Kidney (tissue), 14 donors: ENCODE data around the gene SBK2. TPM values are rescaled to one million over a fixed set of nuclear protein-coding genes. Genes with fewer than 3 reads are reported as not detected.

Source experiments
- DNase-seq, 5 donors: peaks; one replicate each; pipeline ENCODE4 v3.0.0-alpha.2; 2013 to 2020
- FAIRE-seq: peaks from 2 replicates; lab custom pipeline; 2012; peaks lifted over from hg19 to GRCh38; lab: Jason Lieb, UNC
- H3K27ac ChIP-seq, 2 donors: one replicate each; pipeline ENCODE4 v1.7.0; 2013; ENCODE audit warnings: low read depth in 2 of 2, low read length in 2 of 2, inconsistent platforms in 1 of 2
- H3K27me3 ChIP-seq: one replicate; pipeline ENCODE4 v1.7.1; 2013; ENCODE audit warnings: low read length, inconsistent platforms; ENCODE audit not compliant: control insufficient read depth, insufficient read depth
- H3K36me3 ChIP-seq, 3 donors: one replicate each; pipeline versions ENCODE4 v1.7.0 to v1.7.1; 2013; ENCODE audit warnings: low read length in 3 of 3, control low read depth in 1 of 3, inconsistent platforms in 1 of 3; ENCODE audit not compliant: insufficient read depth in 3 of 3, control insufficient read depth in 2 of 3
- H3K4me1 ChIP-seq, 3 donors: one replicate each; pipeline versions ENCODE4 v1.7.0 to v1.7.1; 2013; ENCODE audit warnings: low read length in 3 of 3, inconsistent platforms in 1 of 3, low read depth in 1 of 3; ENCODE audit not compliant: control insufficient read depth in 2 of 3, insufficient read depth in 2 of 3
- H3K4me3 ChIP-seq, 3 donors: one replicate each; pipeline versions ENCODE4 v1.7.0 to v1.8.1; 2013; ENCODE audit warnings: low read length in 3 of 3, control low read depth in 1 of 3, inconsistent platforms in 1 of 3
- H3K9ac ChIP-seq, 3 donors: one replicate each; pipeline versions ENCODE4 v1.7.0 to v1.7.1; 2013; ENCODE audit warnings: low read length in 3 of 3, control low read depth in 1 of 3, inconsistent platforms in 1 of 3
- H3K9me3 ChIP-seq, 3 donors: one replicate each; pipeline versions ENCODE4 v1.7.0 to v1.7.1; 2013; ENCODE audit warnings: low read length in 3 of 3, control low read depth in 1 of 3, inconsistent platforms in 1 of 3; ENCODE audit not compliant: control insufficient read depth in 2 of 3, insufficient read depth in 1 of 3
- CTCF ChIP-seq: IDR thresholded peaks from 3 replicates; pipeline ENCODE4 v1.5.1; 2012; ENCODE audit warnings: mild to moderate bottlenecking, moderate library complexity, borderline replicate concordance; ENCODE audit not compliant: insufficient read depth; ENCODE audit errors: extremely low read depth
- intact Hi-C: fragments of 100-400 bp; cut with DNase I; formaldehyde crosslinking; loops from one replicate; pipeline ENCODE4 v1.11.1; 2022
- polyA plus RNA-seq: library from polyadenylated mRNA; stranded (reverse); fragments of 350-450 nt; fragmentation: Illumina TruSeq; extraction: RNeasy Lipid Tissue Mini Kit (QIAGEN cat#74804); gene quantifications from one replicate; pipeline ENCODE4 v1.2.3, GENCODE V29; 2014; ENCODE audit warnings: low read depth, low replicate concordance; ENCODE audit not compliant: insufficient read depth
- total RNA-seq: library from RNA; stranded (reverse); fragmentation: NEBNext Ultra II Directional; extraction: Animal tissue kit (Norgen Biotek cat#: 25700); gene quantifications from one replicate; pipeline ENCODE4 v1.2.1, GENCODE V29; 2021
- donor health status: control.
- donor health status: control.
- donor health status: control.
- donor health status: control.
- donor health status: control.
- donor health status: DM: yes; HTN: yes; CAD: no.
- donor health status: Normal renal cell carcinoma (clear cell type).

Gene SBK2
- total and polyA plus RNA-seq, 2 donors from 2014 or later, result not detected

DNA sequence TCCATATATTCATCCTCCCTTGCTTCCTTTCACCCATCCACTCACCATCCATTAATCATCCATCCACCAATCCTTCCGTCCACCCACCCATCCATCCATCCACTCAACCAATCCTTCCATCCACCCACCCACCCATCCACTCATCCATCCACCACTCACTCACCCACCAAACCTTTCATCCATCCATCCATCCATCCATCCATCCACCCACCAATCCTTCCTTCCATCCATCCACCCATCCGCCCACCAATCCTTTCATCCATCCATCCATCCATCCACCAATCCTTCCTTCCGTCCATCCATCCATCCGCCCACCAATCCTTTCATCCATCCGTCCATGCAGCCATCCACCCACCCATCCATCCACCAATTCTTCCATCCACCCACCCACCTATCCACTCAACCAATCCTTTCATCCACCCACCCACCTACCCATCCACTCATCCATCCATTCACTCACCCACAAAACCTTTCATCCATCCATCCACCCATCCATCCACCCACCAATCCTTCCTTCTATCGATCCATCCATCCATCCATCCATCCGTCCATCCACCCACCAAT, 5.4 kb upstream of the SBK2 start:
- FAIRE-seq, result no peak
- TF ChIP-seq CTCF, result no peak
- DNase-seq, result no peak
- Histone ChIP-seq H3K27ac (no peak overlapping the region), H3K4me3 (no peak overlapping the region), H3K9me3 (no peaks in the 10 kb centered on the region), H3K4me1 (peaks cover 0 to 2% (median 0%) of the 10 kb centered on the region in 3 donors), H3K9ac (no peak overlapping the region), H3K36me3 (no peaks in the 10 kb centered on the region), H3K27me3 (no peaks in the 10 kb centered on the region)
- intact Hi-C loops, result no loop called here

GRCh38 chr19:55541091-55541490, 4.2 kb upstream of the SBK2 start:
- H3K9me3 ChIP-seq, result no peaks in the 10 kb centered on the region
- H3K27ac ChIP-seq, result no peak overlapping the region
- no peaks in the 10 kb centered on the region for H3K4me1 ChIP-seq
- no peaks in the 10 kb centered on the region for H3K36me3 ChIP-seq
- no peak for TF ChIP-seq CTCF
- no peak overlapping the region for H3K9ac ChIP-seq
- no peaks in the 10 kb centered on the region for H3K27me3 ChIP-seq
- H3K4me3 ChIP-seq, result no peak overlapping the region
- DNase-seq (no peak), FAIRE-seq (no peak)
- intact Hi-C loops, result no loop called here

GRCh38 chr19:55540619-55541018, 3.7 kb upstream of the SBK2 start:
- H3K9ac ChIP-seq, result no peak overlapping the region
- no peaks in the 10 kb centered on the region for H3K27me3 ChIP-seq
- no peak for FAIRE-seq
- no peak overlapping the region for H3K4me3 ChIP-seq
- no peak for TF ChIP-seq CTCF
- H3K9me3 ChIP-seq, result no peaks in the 10 kb centered on the region
- no peak for DNase-seq
- no peaks in the 10 kb centered on the region for H3K4me1 ChIP-seq
- no peak overlapping the region for H3K27ac ChIP-seq
- intact Hi-C loops, result no loop called here
- H3K36me3 ChIP-seq, result no peaks in the 10 kb centered on the region
